Ammon's horn (tissue), 1 donor: Measurements from ENCODE around the gene GSTT2B.
"Not testable (repeated sequence)": the region's sequence is repeated elsewhere in the genome, so short reads cannot be mapped to it uniquely, and the experiment has no call there.

Source experiments
- DNase-seq: peaks from one replicate; pipeline ENCODE4 v3.0.0-alpha.2; 2016; ENCODE audit warnings: low spot score

The GSTT2B gene

GRCh38 chr22:23961084-23961771 is at the start of gene GSTT2B:
Gene GSTT2B, minus strand, starts transcription at chr22:23961195. Its CDS starts 64 bp downstream, at chr22:23961131.
- DNase-seq: not testable (repeated sequence)

GRCh38 chr22:24010018-24010391 is 49.0 kb upstream of the GSTT2B start:
- no peak for DNase-seq

GRCh38 chr22:24009227-24010017 is 48.4 kb upstream of the GSTT2B start:
- no peak for DNase-seq

- DNase-seq: no peak
Observed at GRCh38 chr22:24008381-24009226, 47.6 kb upstream of the GSTT2B start.

GRCh38 chr22:24008022-24008283 is 47.0 kb upstream of the GSTT2B start:
- no peak for DNase-seq

- DNase-seq: no peak
Observed at GRCh38 chr22:24007253-24008021, 46.4 kb upstream of the GSTT2B start.

- DNase-seq: no peak
Observed at GRCh38 chr22:24006914-24007214, 45.9 kb upstream of the GSTT2B start.

- DNase-seq: no peak
Observed at GRCh38 chr22:24006207-24006913, 45.4 kb upstream of the GSTT2B start.

GRCh38 chr22:24005201-24005600 is 44.2 kb upstream of the GSTT2B start, which contains the start of gene GSTT4:
Gene GSTT4, minus strand, starts transcription at chr22:24005453. Its CDS starts 97 bp downstream, at chr22:24005356.
- no peak for DNase-seq

- DNase-seq: no peak
Observed at GRCh38 chr22:24003887-24004286, 42.9 kb upstream of the GSTT2B start.

GRCh38 chr22:24002851-24003250 is 41.9 kb upstream of the GSTT2B start:
- no peak for DNase-seq

- DNase-seq: no peak
Observed at GRCh38 chr22:24002272-24002671, 41.3 kb upstream of the GSTT2B start.

GRCh38 chr22:24001314-24001713 is 40.3 kb upstream of the GSTT2B start:
- DNase-seq: no peak

- not testable (repeated sequence) for DNase-seq
Observed at GRCh38 chr22:23999779-24000178, 38.8 kb upstream of the GSTT2B start.

GRCh38 chr22:23997092-23997491 is 36.1 kb upstream of the GSTT2B start:
- no peak for DNase-seq

- not testable (repeated sequence) for DNase-seq
Observed at GRCh38 chr22:23993581-23994177, 32.7 kb upstream of the GSTT2B start.

- DNase-seq: not testable (repeated sequence)
Observed at GRCh38 chr22:23993080-23993479, 32.1 kb upstream of the GSTT2B start.

- DNase-seq: not testable (repeated sequence)
Observed at GRCh38 chr22:23989583-23990244, 28.7 kb upstream of the GSTT2B start.

GRCh38 chr22:23986538-23987178 is 25.7 kb upstream of the GSTT2B start:
- not testable (repeated sequence) for DNase-seq

- not testable (repeated sequence) for DNase-seq
Observed at GRCh38 chr22:23986089-23986488, 25.1 kb upstream of the GSTT2B start.
